Activated CD4-positive, alpha-beta T cell treated with anti-CD3 and anti-CD28 coated beads, Interleukin-2, Interleukin-6, amounts not matched to agents 100 ng/mL and 50 ng/mL, durations not matched to agents 16 hours and 8 hours (primary cell): ENCODE measurements around the gene KANK3.
"Not testable (repeated sequence)": the region's sequence is repeated elsewhere in the genome, so short reads cannot be mapped to it uniquely, and the experiment has no call there.

Experiments used
- DNase-seq: peaks from one replicate; pipeline ENCODE4 v3.0.0-alpha.2; 2020

KANK3 gene

GRCh38 chr19:8370176-8371010 lies 27.3 kb upstream of the KANK3 start:
- no peak for DNase-seq

GRCh38 chr19:8367327-8368001 lies 24.4 kb upstream of the KANK3 start:
- no peak for DNase-seq

GRCh38 chr19:8366961-8367326 lies 23.9 kb upstream of the KANK3 start:
- DNase-seq, result no peak

- no peak for DNase-seq
Measured at GRCh38 chr19:8366121-8366581, 23.1 kb upstream of the KANK3 start.

- peak; percentile 60 for DNase-seq
Measured at GRCh38 chr19:8363803-8364771, 21.0 kb upstream of the KANK3 start, which contains the start of gene ANGPTL4. ANGPTL4 (plus strand) TSS chr19:8364155; CDS start chr19:8364322, 167 bp downstream.

GRCh38 chr19:8361921-8362793 lies 19.1 kb upstream of the KANK3 start:
- DNase-seq, result peak; percentile 17

- DNase-seq, result no peak
Measured at GRCh38 chr19:8360196-8360595, 17.1 kb upstream of the KANK3 start.

GRCh38 chr19:8358948-8359347 lies 15.9 kb upstream of the KANK3 start:
- no peak for DNase-seq

GRCh38 chr19:8357007-8357521 lies 14.0 kb upstream of the KANK3 start:
- no peak for DNase-seq

GRCh38 chr19:8355631-8356402 lies 12.8 kb upstream of the KANK3 start:
- DNase-seq, result no peak

- not testable (repeated sequence) for DNase-seq
Measured at GRCh38 chr19:8352845-8353244, 9.8 kb upstream of the KANK3 start.

GRCh38 chr19:8352134-8352827 lies 9.2 kb upstream of the KANK3 start:
- DNase-seq, result no peak

- not testable (repeated sequence) for DNase-seq
Measured at GRCh38 chr19:8349629-8350372, 6.7 kb upstream of the KANK3 start.

- DNase-seq, result no peak
Measured at GRCh38 chr19:8343483-8343844, 402 bp upstream of the KANK3 start.

GRCh38 chr19:8342316-8342683 lies 762 bp downstream of the KANK3 start:
- no peak for DNase-seq

GRCh38 chr19:8341504-8341903 lies 1.6 kb downstream of the KANK3 start:
- not testable (repeated sequence) for DNase-seq

GRCh38 chr19:8340341-8341096 lies 2.5 kb downstream of the KANK3 start:
- DNase-seq, result no peak

- DNase-seq, result no peak
Measured at GRCh38 chr19:8338835-8339234, 4.2 kb downstream of the KANK3 start.

GRCh38 chr19:8337728-8338127 lies 5.3 kb downstream of the KANK3 start:
- DNase-seq, result no peak
